Upper lobe of left lung (tissue), 6 donors: ENCODE measurements around the gene ZNF157. TPM values are rescaled to one million over a fixed set of nuclear protein-coding genes. Genes with fewer than 3 reads are reported as not detected.
"Not testable (repeated sequence)": the region's sequence is repeated elsewhere in the genome, so short reads cannot be mapped to it uniquely, and the experiment has no call there.

Experiments used
- ATAC-seq, 2 donors: fragments of 200-7000 bp; cut with Tn5 transposase; one replicate each; pipeline ENCODE4 v1.9.1; 2022; ENCODE audit warnings: mild to moderate bottlenecking in 2 of 2, moderate library complexity in 2 of 2; ENCODE audit not compliant: low FRiP score in 2 of 2
- DNase-seq, 2 donors: peaks; one replicate each; pipeline ENCODE4 v3.0.0-alpha.2; 2019 to 2020
- H3K27ac ChIP-seq, 4 donors: fragments of 200-600 bp; sonication (generic); one replicate each; pipeline ENCODE4 v1.5.1; 2016 to 2019
- H3K27me3 ChIP-seq, 4 donors: fragments of 200-600 bp; sonication (generic); one replicate each; pipeline ENCODE4 v1.5.1; 2017 to 2019
- H3K36me3 ChIP-seq, 4 donors: fragments of 200-600 bp; sonication (generic); one replicate each; pipeline ENCODE4 v1.5.1; 2016 to 2019
- H3K4me1 ChIP-seq, 4 donors: fragments of 200-600 bp; sonication (generic); one replicate each; pipeline ENCODE4 v1.5.1; 2018 to 2019
- H3K4me3 ChIP-seq, 4 donors: fragments of 200-600 bp; sonication (generic); one replicate each; pipeline ENCODE4 v1.5.1; 2017 to 2019; ENCODE audit warnings: mild to moderate bottlenecking in 2 of 4, moderate library complexity in 1 of 4
- H3K9me3 ChIP-seq, 4 donors: fragments of 200-600 bp; sonication (generic); one replicate each; pipeline ENCODE4 v1.5.1; 2018 to 2019
- CTCF ChIP-seq, 6 experiments: fragments of 450-650 bp in 4 of 6; fragments of 200-600 bp in 2 of 6; sonication (generic) in 2 of 6; IDR thresholded peaks; one replicate each; pipeline ENCODE4 v1.5.1; 2016 to 2019; ENCODE audit warnings: antibody characterized with exemption in 6 of 6
- EP300 ChIP-seq, 4 donors: sonication (generic); formaldehyde crosslinking; IDR thresholded peaks; one replicate each; pipeline ENCODE4 v1.5.1; 2017; ENCODE audit warnings: antibody characterized with exemption in 4 of 4, control low read depth in 2 of 4
- POLR2A ChIP-seq, 4 donors: fragments of 450-650 bp; IDR thresholded peaks; one replicate each; pipeline ENCODE4 v1.5.1; 2016 to 2017; ENCODE audit warnings: antibody characterized with exemption in 4 of 4, mild to moderate bottlenecking in 2 of 4
- POLR2AphosphoS5 ChIP-seq, 2 donors: sonication (generic); formaldehyde crosslinking; IDR thresholded peaks; one replicate each; pipeline ENCODE4 v1.5.1; 2017; ENCODE audit warnings: antibody characterized with exemption in 2 of 2
- WGBS, 2 donors: methylation state at CpG; one replicate each; pipeline ENCODE4 v1.1.5; 2017 to 2018; 5-methylcytosine and 5-hydroxymethylcytosine counted together
- total RNA-seq, 6 donors: library from RNA; depleted of rRNA in 4 of 6; stranded (reverse); fragments of >200 nt in 4 of 6; gene quantifications; one replicate each; pipeline versions ENCODE4 v1.1.0 to v1.2.1, GENCODE V29; 2016 to 2021
- donor health status: DM: no; HTN: no; CAD: no; lungs with moderate emphysema.
- donor health status: DM: no; HTN: yes; CAD: no; lungs with severe emphysema.

Gene ZNF157
- total RNA-seq, 6 donors from 2014 or later, result 0.15 to 1.9 (median 1.0) TPM; not detected in 3

DNA sequence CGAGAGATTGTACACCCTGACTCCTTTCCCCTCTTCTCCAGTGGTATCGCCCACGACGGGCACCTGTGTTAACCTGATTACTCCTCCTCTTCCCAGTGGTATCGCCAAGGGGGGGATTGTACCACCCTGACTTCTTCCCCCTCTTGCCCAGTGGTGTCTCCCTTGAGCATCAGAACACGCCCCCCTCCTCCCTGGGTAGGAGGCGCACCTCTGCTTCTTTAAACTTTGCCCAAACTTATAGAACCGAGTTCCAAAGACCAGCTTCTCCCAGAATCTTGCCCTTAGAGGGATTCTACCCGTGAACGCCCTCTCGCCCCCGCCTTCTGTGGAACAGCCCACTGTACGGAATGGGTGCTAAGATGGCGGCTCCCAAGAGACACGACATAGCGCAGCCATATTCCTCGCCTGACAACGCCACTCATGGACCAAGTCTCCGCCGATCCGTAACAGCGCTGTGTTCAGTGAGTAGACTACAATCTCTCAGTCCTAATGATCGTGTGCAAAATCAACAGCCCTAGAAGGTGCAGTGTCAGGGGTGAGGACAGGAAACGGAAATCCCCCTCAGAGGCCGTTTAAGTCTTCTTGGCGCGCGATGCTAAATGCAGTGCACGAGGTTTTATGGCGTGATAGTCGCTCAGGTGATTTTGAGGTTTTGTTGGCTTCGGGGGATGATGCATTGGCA lies 4.2 kb upstream of the ZNF157 start:
- Histone ChIP-seq H3K36me3 (no peaks in the 10 kb centered on the region), H3K27ac (peak overlapping the region in 2 of 4 donors; percentile 30 to 54), H3K4me1 (no peaks in the 10 kb centered on the region), H3K4me3 (peak overlapping the region; percentile 18 to 54 (median 44)), H3K27me3 (no peaks in the 10 kb centered on the region), H3K9me3 (no peaks in the 10 kb centered on the region)
- TF ChIP-seq POLR2AphosphoS5 (IDR thresholded peaks at IDR 0.05) (no peak), CTCF (IDR thresholded peaks at IDR 0.05) (no peak), POLR2A (IDR thresholded peaks at IDR 0.05) (no peak), EP300 (IDR thresholded peaks at IDR 0.05) (no peak)
- peak; percentile 73 to 89 for ATAC-seq
- DNase-seq, result peak in 1 of 2 donors; percentile 57
- 22 to 32% methylated on average over 13 to 32 of the region's 32 CpGs for WGBS, 2 donors

- ATAC-seq, result no peak
- no peak for DNase-seq
- H3K4me3 ChIP-seq, result no peak overlapping the region
- TF ChIP-seq POLR2A (IDR thresholded peaks at IDR 0.05), result no peak
- no peak for TF ChIP-seq POLR2AphosphoS5 (IDR thresholded peaks at IDR 0.05)
- TF ChIP-seq CTCF (IDR thresholded peaks at IDR 0.05), result no peak
- no peak for TF ChIP-seq EP300 (IDR thresholded peaks at IDR 0.05)
- no peak overlapping the region for H3K27ac ChIP-seq
- WGBS, 2 donors, result 59 to 73% methylated on average over 5 of the region's 5 CpGs
- H3K36me3 ChIP-seq, result no peaks in the 10 kb centered on the region
- H3K27me3 ChIP-seq, result no peaks in the 10 kb centered on the region
- no peaks in the 10 kb centered on the region for H3K9me3 ChIP-seq
- no peaks in the 10 kb centered on the region for H3K4me1 ChIP-seq
Observed at GRCh38 chrX:47373198-47373597, 2.8 kb downstream of the ZNF157 start.

DNA sequence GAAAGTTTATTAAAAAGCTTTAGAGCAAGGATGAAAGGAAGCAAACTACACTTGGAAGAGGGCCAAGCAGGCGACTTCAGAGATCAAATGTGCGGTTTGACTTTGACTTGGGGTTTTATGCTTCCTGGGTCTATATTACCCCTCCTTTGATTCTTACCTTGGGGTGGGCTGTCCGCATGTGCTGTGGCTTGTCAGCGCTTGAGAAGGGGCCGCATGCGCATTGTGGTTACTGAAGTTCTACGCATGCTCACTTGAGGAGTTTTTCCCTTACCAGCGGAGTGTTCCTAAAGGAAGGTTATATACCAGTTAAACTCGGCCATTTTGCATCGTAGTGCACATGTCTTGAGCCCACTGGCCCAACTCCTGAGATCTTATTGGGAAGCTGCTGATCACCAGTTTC lies 9.9 kb downstream of the ZNF157 start:
- 46 to 67% methylated on average over 10 of the region's 10 CpGs for WGBS, 2 donors
- peak in 1 of 2 donors; percentile 41 for DNase-seq

GRCh38 chrX:47380837-47381236 lies 10.5 kb downstream of the ZNF157 start:
- not testable (repeated sequence) for H3K36me3 ChIP-seq, H3K4me3 ChIP-seq, DNase-seq

More for the DNA sequence above, 9.9 kb downstream of the ZNF157 start:
- ATAC-seq, result peak in 1 of 2 donors; percentile 52
- TF ChIP-seq POLR2AphosphoS5 (IDR thresholded peaks at IDR 0.05) (no peak), POLR2A (IDR thresholded peaks at IDR 0.05) (no peak), EP300 (IDR thresholded peaks at IDR 0.05) (no peak), CTCF (IDR thresholded peaks at IDR 0.05) (no peak)
- no peaks in the 10 kb centered on the region for H3K9me3 ChIP-seq
- H3K27ac ChIP-seq, result no peak overlapping the region
- H3K27me3 ChIP-seq, result no peaks in the 10 kb centered on the region
- no peaks in the 10 kb centered on the region for H3K4me1 ChIP-seq
- no peak overlapping the region for H3K4me3 ChIP-seq
- H3K36me3 ChIP-seq, result no peaks in the 10 kb centered on the region

DNA sequence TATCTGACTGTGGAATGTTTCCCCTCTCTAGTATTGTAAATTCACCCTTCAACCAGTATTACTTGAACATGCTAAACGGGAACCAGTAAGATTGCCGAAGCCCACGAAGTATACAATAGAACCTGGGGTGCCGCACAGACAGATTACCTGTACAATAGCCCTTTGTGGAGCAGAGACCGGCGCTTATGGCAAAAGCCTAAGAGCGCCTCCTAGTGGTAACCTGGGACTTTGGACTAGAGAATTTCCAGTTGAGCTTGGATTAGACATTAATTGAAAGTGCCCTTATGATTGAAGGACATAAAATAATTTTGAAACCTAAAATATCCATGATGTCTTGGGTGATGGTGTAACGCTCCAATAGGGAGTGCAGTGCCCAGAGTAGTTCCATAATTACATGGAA lies 14.1 kb downstream of the ZNF157 start:
- DNase-seq, result peak in 1 of 2 donors; percentile 74
- H3K4me3 ChIP-seq, result no peak overlapping the region
- peak; percentile 49 to 78 (median 63) for TF ChIP-seq CTCF (IDR thresholded peaks at IDR 0.05)
- TF ChIP-seq POLR2AphosphoS5 (IDR thresholded peaks at IDR 0.05), result no peak
- WGBS, 2 donors, result 1 to 5% methylated on average over 8 of the region's 8 CpGs
- H3K4me1 ChIP-seq, result no peaks in the 10 kb centered on the region
- no peaks in the 10 kb centered on the region for H3K36me3 ChIP-seq
- no peaks in the 10 kb centered on the region for H3K9me3 ChIP-seq
- ATAC-seq, result peak; percentile 50 to 84
- H3K27me3 ChIP-seq, result no peaks in the 10 kb centered on the region
- H3K27ac ChIP-seq, result no peak overlapping the region

More at GRCh38 chrX:47380837-47381236, 10.5 kb downstream of the ZNF157 start:
- not testable (repeated sequence) for ATAC-seq, H3K27me3 ChIP-seq, H3K27ac ChIP-seq, H3K9me3 ChIP-seq, H3K4me1 ChIP-seq
